ENCODE measurements around the gene ERG. TPM values are rescaled to one million over a fixed set of nuclear protein-coding genes. Genes with fewer than 3 reads are reported as not detected.

The ERG gene
- polyA plus RNA-seq, 2 of the 4 experiments (the other 2 are of a cell fraction): not detected

- ChIA-PET POLR2A (no interaction called here), CTCF (no interaction called here)
- Histone ChIP-seq H3K9me3 (no peaks in the 10 kb centered on the region), H3K27ac (no peak overlapping the region), H3K4me2 (no peak overlapping the region), H3K4me3 (no peak overlapping the region), H3K4me1 (no peaks in the 10 kb centered on the region)
- ATAC-seq: no peak
- DNase-seq (ENCODE audit: low read depth in 1 of 2, low spot score in 1 of 2): no peak
- no peak for TF ChIP-seq TP53 (CRISPR knock-in tag; IDR thresholded peaks at IDR 0.05)
- TF ChIP-seq ZC3H11A (IDR thresholded peaks at IDR 0.05): no peak
- no peak for TF ChIP-seq ZSCAN20 (CRISPR knock-in tag; IDR thresholded peaks at IDR 0.05)
- no peak for TF ChIP-seq CBX2 (IDR thresholded peaks at IDR 0.05; ENCODE audit: borderline replicate concordance, low read depth)
- no peak for TF ChIP-seq NR3C1 (IDR thresholded peaks at IDR 0.05)
- TF ChIP-seq FOSL2 (IDR thresholded peaks at IDR 0.05): no peak
- no peak for TF ChIP-seq FOSL2 (CRISPR knock-in tag; IDR thresholded peaks at IDR 0.05)
- no peak for TF ChIP-seq MAFK (IDR thresholded peaks at IDR 0.05; ENCODE audit: partially characterized antibody)
- TF ChIP-seq HOXB5 (CRISPR knock-in tag; IDR thresholded peaks at IDR 0.05): no peak
- TF ChIP-seq RARB (CRISPR knock-in tag; IDR thresholded peaks at IDR 0.05): no peak
- TF ChIP-seq RFX5 (IDR thresholded peaks at IDR 0.05): no peak
- TF ChIP-seq KDM1A (IDR thresholded peaks at IDR 0.05; ENCODE audit: low read depth): no peak
- no peak for TF ChIP-seq RAD21 (conservative IDR thresholded peaks at IDR 0.05 in 1 of 2, IDR thresholded peaks at IDR 0.05 in 1 of 2)
- no peak for TF ChIP-seq E2F6 (IDR thresholded peaks at IDR 0.05; ENCODE audit: borderline replicate concordance, low read depth)
- no peak for TF ChIP-seq MAZ (IDR thresholded peaks at IDR 0.05; ENCODE audit: borderline replicate concordance, low read depth, low read length)
- no peak for TF ChIP-seq TFCP2L1 (CRISPR knock-in tag; IDR thresholded peaks at IDR 0.05)
- no peak for TF ChIP-seq HEYL (CRISPR knock-in tag; IDR thresholded peaks at IDR 0.05)
- no peak for TF ChIP-seq PBX3 (IDR thresholded peaks at IDR 0.05)
- no peak for TF ChIP-seq RNF2 (IDR thresholded peaks at IDR 0.05; ENCODE audit: borderline replicate concordance, low read depth)
- FAIRE-seq: no peak
- 13% methylated on average over 3 of the region's 3 CpGs for WGBS (ENCODE audit: missing lambda C conversion rate)
These were observed 44.1 kb downstream of the ERG start for GRCh38 chr21:38454161-38454560.

GRCh38 chr21:38448671-38449385, 49.4 kb downstream of the ERG start:
- Histone ChIP-seq H3K4me1 (no peaks in the 10 kb centered on the region), H3K9me3 (no peaks in the 10 kb centered on the region), H3K27ac (no peak overlapping the region), H3K4me3 (no peak overlapping the region), H3K4me2 (no peak overlapping the region)
- CTCF ChIA-PET: interaction anchor here (1.3 kb wide), 1 partner anchor 9 kb away, joined by 5 read pairs; no protein-coding TSS in a partner anchor
- FAIRE-seq: no peak
- ATAC-seq: no peak
- no peak for DNase-seq (ENCODE audit: low read depth in 1 of 2, low spot score in 1 of 2)
- POLR2A ChIA-PET: no interaction called here
- 48% methylated on average over 5 of the region's 5 CpGs for WGBS (ENCODE audit: missing lambda C conversion rate)
- TF ChIP-seq ZNF302 (CRISPR knock-in tag; IDR thresholded peaks at IDR 0.05) (no peak), RARB (CRISPR knock-in tag; IDR thresholded peaks at IDR 0.05) (no peak), CTCF (IDR thresholded peaks at IDR 0.05) (no peak), FOXS1 (CRISPR knock-in tag; IDR thresholded peaks at IDR 0.05) (no peak), TP53 (CRISPR knock-in tag; IDR thresholded peaks at IDR 0.05) (no peak), MAZ (IDR thresholded peaks at IDR 0.05; ENCODE audit: borderline replicate concordance, low read depth, low read length) (no peak), FOSB (CRISPR knock-in tag; IDR thresholded peaks at IDR 0.05) (no peak), FOSL2 (IDR thresholded peaks at IDR 0.05) (no peak), FOSL2 (CRISPR knock-in tag; IDR thresholded peaks at IDR 0.05) (no peak), CBX2 (IDR thresholded peaks at IDR 0.05; ENCODE audit: borderline replicate concordance, low read depth) (no peak), ELK1 (IDR thresholded peaks at IDR 0.05; ENCODE audit: low read depth, low read length) (no peak), RFX5 (IDR thresholded peaks at IDR 0.05) (no peak)

Data from A549 (cell line).